GM19099 (cell line): ENCODE results near the gene STRIT1.

Source experiments
- POLR2A ChIP-seq: IDR thresholded peaks from 3 replicates; pipeline ENCODE4 v1.6.1; 2011; ENCODE audit warnings: low read depth; ENCODE audit not compliant: insufficient read length; ENCODE audit errors: extremely low read depth

Gene STRIT1

GRCh38 chr3:155244216-155244615 lies 49.3 kb downstream of the STRIT1 start:
- no peak for TF ChIP-seq POLR2A

- no peak for TF ChIP-seq POLR2A
These were observed 50.0 kb downstream of the STRIT1 start for GRCh38 chr3:155243512-155243921.

- no peak for TF ChIP-seq POLR2A
These were observed 51.1 kb downstream of the STRIT1 start for GRCh38 chr3:155242342-155242741.

- TF ChIP-seq POLR2A: no peak
These were observed 51.9 kb downstream of the STRIT1 start for GRCh38 chr3:155241579-155241978.
